WTC11 (cell line): Measurements from ENCODE around the gene DYNLT1.

Source experiments
- ATF2 ChIP-seq: sonication (generic); formaldehyde crosslinking; IDR thresholded peaks from 2 replicates; pipeline ENCODE4 v1.8.1; 2022; ENCODE audit warnings: low read depth, missing genetic modification reagents, borderline replicate concordance
- CREB1 ChIP-seq: sonication (generic); formaldehyde crosslinking; IDR thresholded peaks from 2 replicates; pipeline ENCODE4 v1.8.0; 2023; ENCODE audit warnings: mild to moderate bottlenecking, missing genetic modification reagents
- CREM ChIP-seq: sonication (generic); formaldehyde crosslinking; IDR thresholded peaks from 2 replicates; pipeline ENCODE4 v1.8.1; 2022; ENCODE audit warnings: mild to moderate bottlenecking, missing genetic modification reagents, moderate library complexity
- CTCF ChIP-seq: fragments of 200-600 bp; IDR thresholded peaks from 2 replicates; pipeline ENCODE4 v1.8.0; 2022; ENCODE audit warnings: antibody characterized with exemption
- ESRRA ChIP-seq: sonication (generic); formaldehyde crosslinking; IDR thresholded peaks from 2 replicates; pipeline ENCODE4 v1.8.1; 2022; ENCODE audit warnings: mild to moderate bottlenecking, missing genetic modification reagents, borderline replicate concordance
- HMGA2 ChIP-seq: fragments of 250-450 bp; sonication (Bioruptor Pico); IDR thresholded peaks from 2 replicates; pipeline ENCODE4 v1.4.0; 2021; ENCODE audit warnings: mild to moderate bottlenecking, moderate library complexity
- MAX ChIP-seq: sonication (generic); formaldehyde crosslinking; IDR thresholded peaks from 2 replicates; pipeline ENCODE4 v1.8.0; 2022; ENCODE audit warnings: mild to moderate bottlenecking, missing genetic modification reagents
- MYBL2 ChIP-seq: sonication (generic); formaldehyde crosslinking; IDR thresholded peaks from 2 replicates; pipeline ENCODE4 v1.8.1; 2023; ENCODE audit warnings: mild to moderate bottlenecking, moderate library complexity, missing genetic modification reagents
- RELA ChIP-seq: sonication (generic); formaldehyde crosslinking; IDR thresholded peaks from 2 replicates; pipeline ENCODE4 v1.8.1; 2022; ENCODE audit warnings: missing genetic modification reagents, mild to moderate bottlenecking, borderline replicate concordance
- TCF7 ChIP-seq: sonication (generic); formaldehyde crosslinking; IDR thresholded peaks from 2 replicates; pipeline ENCODE4 v1.8.0; 2022; ENCODE audit warnings: mild to moderate bottlenecking, low read depth, missing genetic modification reagents, moderate library complexity
- ZNF263 ChIP-seq: sonication (generic); formaldehyde crosslinking; IDR thresholded peaks from 2 replicates; pipeline ENCODE4 v1.8.1; 2022; ENCODE audit warnings: low read depth, mild to moderate bottlenecking, moderate library complexity, missing genetic modification reagents
- ZNF317 ChIP-seq: sonication (generic); formaldehyde crosslinking; IDR thresholded peaks from 2 replicates; pipeline ENCODE4 v1.8.1; 2023; ENCODE audit warnings: low read depth, mild to moderate bottlenecking, moderate library complexity, missing genetic modification reagents, borderline replicate concordance
- TF ChIP-seq, protein P1 (sequence below): sonication (generic); formaldehyde crosslinking; IDR thresholded peaks from 2 replicates; pipeline ENCODE4 v1.8.1; 2023; ENCODE audit warnings: mild to moderate bottlenecking, missing genetic modification reagents, borderline replicate concordance

DNA sequence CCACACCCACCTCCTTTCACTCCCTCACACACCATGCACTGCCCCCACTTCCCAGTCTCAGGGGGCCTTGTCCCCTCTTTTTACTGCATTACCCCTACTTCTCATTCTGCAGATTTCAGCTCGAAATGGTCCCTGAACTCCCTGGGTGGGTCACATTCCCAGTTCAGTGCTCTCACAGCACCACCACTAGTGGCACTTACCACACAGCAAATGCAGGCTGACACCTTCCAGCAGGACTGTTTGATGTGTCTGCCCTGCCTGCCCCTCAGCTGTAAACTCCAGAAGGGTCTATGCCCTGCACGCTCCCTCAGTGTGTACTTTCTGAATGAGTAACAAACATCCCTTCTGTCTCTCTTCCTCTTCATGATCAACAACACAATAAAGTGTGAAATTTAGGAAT lies 4.0 kb downstream of the DYNLT1 start:
- TF ChIP-seq, protein P1, sequence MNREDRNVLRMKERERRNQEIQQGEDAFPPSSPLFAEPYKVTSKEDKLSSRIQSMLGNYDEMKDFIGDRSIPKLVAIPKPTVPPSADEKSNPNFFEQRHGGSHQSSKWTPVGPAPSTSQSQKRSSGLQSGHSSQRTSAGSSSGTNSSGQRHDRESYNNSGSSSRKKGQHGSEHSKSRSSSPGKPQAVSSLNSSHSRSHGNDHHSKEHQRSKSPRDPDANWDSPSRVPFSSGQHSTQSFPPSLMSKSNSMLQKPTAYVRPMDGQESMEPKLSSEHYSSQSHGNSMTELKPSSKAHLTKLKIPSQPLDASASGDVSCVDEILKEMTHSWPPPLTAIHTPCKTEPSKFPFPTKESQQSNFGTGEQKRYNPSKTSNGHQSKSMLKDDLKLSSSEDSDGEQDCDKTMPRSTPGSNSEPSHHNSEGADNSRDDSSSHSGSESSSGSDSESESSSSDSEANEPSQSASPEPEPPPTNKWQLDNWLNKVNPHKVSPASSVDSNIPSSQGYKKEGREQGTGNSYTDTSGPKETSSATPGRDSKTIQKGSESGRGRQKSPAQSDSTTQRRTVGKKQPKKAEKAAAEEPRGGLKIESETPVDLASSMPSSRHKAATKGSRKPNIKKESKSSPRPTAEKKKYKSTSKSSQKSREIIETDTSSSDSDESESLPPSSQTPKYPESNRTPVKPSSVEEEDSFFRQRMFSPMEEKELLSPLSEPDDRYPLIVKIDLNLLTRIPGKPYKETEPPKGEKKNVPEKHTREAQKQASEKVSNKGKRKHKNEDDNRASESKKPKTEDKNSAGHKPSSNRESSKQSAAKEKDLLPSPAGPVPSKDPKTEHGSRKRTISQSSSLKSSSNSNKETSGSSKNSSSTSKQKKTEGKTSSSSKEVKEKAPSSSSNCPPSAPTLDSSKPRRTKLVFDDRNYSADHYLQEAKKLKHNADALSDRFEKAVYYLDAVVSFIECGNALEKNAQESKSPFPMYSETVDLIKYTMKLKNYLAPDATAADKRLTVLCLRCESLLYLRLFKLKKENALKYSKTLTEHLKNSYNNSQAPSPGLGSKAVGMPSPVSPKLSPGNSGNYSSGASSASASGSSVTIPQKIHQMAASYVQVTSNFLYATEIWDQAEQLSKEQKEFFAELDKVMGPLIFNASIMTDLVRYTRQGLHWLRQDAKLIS = no peak
- no peak for TF ChIP-seq RELA (CRISPR knock-in tag)
- TF ChIP-seq TCF7 = no peak
- TF ChIP-seq CTCF = no peak
- TF ChIP-seq ESRRA (CRISPR knock-in tag) = no peak
- no peak for TF ChIP-seq MYBL2
- TF ChIP-seq HMGA2 (CRISPR knock-in tag) = no peak
- no peak for TF ChIP-seq CREM (CRISPR knock-in tag)
- TF ChIP-seq MAX (CRISPR knock-in tag) = no peak
- TF ChIP-seq ZNF263 (CRISPR knock-in tag) = no peak
- TF ChIP-seq CREB1 (CRISPR knock-in tag) = no peak
- TF ChIP-seq ZNF317 (CRISPR knock-in tag) = no peak
- no peak for TF ChIP-seq ATF2
